Large intestine (tissue), 3 donors: ENCODE results near the gene FAM171A1. TPM values are rescaled to one million over a fixed set of nuclear protein-coding genes. Genes with fewer than 3 reads are reported as not detected.

Experiments
- DNase-seq, 2 donors: peaks; one replicate each; pipeline versions ENCODE4 v3.0.0 to v3.0.0-alpha.2; 2013
- H3K27ac ChIP-seq: one replicate; pipeline ENCODE4 v1.5.1; 2013; ENCODE audit warnings: low read length
- H3K27me3 ChIP-seq: 2 replicates; pipeline ENCODE4 v1.6.1; 2013; ENCODE audit warnings: low read length; ENCODE audit not compliant: control insufficient read depth, insufficient read depth
- H3K36me3 ChIP-seq: 2 replicates; pipeline ENCODE4 v1.6.1; 2013; ENCODE audit warnings: low read length; ENCODE audit not compliant: control insufficient read depth, insufficient read depth
- H3K4me1 ChIP-seq: one replicate; pipeline ENCODE4 v1.6.1; 2013; ENCODE audit warnings: low read length; ENCODE audit not compliant: control insufficient read depth, insufficient read depth
- H3K4me3 ChIP-seq: one replicate; pipeline ENCODE4 v1.5.1; 2013; ENCODE audit warnings: low read length
- H3K9me3 ChIP-seq: one replicate; pipeline ENCODE4 v1.6.1; 2013; ENCODE audit warnings: mild to moderate bottlenecking, low read depth, low read length, moderate library complexity; ENCODE audit not compliant: control insufficient read depth
- WGBS: methylation state at CpG from one replicate; pipeline ENCODE4 v1.1.5; 2013; ENCODE audit warnings: low lambda C conversion rate; ENCODE audit not compliant: insufficient coverage; 5-methylcytosine and 5-hydroxymethylcytosine counted together
- polyA plus RNA-seq: library from polyadenylated mRNA; unstranded; fragments of 120-200 nt; gene quantifications from one replicate; pipeline ENCODE4 v1.2.1, GENCODE V29; 2013

The FAM171A1 gene
- polyA plus RNA-seq, 1 donor, result 25.4 TPM

DNA sequence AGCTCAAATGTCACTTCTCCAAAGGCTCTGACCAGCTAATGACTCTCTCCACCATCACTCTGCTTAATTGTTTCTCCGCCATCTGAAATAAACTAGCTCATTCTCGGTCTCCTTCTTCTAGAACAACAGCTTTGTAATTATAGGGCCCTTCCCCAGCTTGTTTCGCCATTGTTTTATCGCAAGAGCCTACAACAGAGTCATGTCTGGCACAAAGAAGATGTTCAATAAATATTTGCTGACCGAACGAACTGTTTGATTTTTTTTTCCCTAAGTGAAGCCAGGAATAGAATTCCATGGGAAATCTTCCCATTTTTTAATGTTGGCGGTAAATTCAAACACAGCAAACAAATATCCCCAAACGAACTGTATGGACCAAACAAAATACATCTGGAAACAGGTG, 138.8 kb downstream of the FAM171A1 start:
- H3K27ac ChIP-seq, result no peak overlapping the region
- no peak for DNase-seq
- 90% methylated on average over 2 of the region's 8 CpGs for WGBS

DNA sequence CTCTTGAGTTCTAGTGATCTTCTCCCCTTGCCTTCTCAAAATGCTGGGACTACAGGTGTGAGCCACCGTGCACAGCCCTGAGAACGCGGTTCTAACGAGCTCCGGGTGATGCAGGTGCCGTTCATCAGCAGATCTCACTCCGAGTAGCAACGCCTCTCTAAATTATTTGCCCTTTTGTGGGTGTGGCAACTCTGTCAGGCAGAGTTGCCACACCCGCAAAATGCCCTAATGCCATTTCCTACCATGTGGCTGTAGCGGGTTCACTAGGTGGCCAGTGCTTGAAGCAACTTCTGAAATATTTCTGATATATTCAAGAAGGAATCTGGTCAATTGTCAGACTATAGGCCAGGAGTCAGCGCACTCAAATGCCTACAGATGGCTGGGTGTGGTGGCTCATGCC, 139.7 kb downstream of the FAM171A1 start:
- Histone ChIP-seq H3K27me3 (no peaks in the 10 kb centered on the region), H3K4me1 (no peaks in the 10 kb centered on the region), H3K4me3 (no peak overlapping the region), H3K27ac (no peak overlapping the region), H3K36me3 (peaks cover 4% of the 10 kb centered on the region), H3K9me3 (no peaks in the 10 kb centered on the region)
- no CpG with 5 or more reads among the region's 11 CpGs for WGBS
- DNase-seq, result no peak

More for the DNA sequence above, 138.8 kb downstream of the FAM171A1 start:
- Histone ChIP-seq H3K9me3 (no peaks in the 10 kb centered on the region), H3K36me3 (peaks cover 5% of the 10 kb centered on the region), H3K4me1 (no peaks in the 10 kb centered on the region), H3K4me3 (no peak overlapping the region), H3K27me3 (no peaks in the 10 kb centered on the region)

DNA sequence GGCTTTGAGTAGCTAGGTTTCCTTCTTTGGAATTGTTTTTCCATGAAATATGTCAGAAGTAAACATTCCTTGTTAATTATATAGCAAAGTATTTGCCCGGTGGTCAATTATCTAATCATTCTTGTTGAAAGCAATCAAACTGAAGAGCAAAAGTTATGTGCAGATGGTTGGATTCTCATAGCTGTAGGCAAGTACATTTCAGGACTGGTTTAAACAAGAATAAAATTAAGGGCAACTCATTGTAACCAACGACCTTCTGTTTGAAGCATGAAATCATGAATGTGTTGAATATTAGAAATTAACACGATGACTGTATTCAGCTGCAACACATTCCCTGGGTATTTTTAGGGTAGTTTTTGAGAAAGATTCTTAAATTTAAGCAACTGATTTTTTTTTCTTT, 140.8 kb downstream of the FAM171A1 start:
- peaks cover 7% of the 10 kb centered on the region for H3K36me3 ChIP-seq
- no peak for DNase-seq
- no peaks in the 10 kb centered on the region for H3K27me3 ChIP-seq
- no peak overlapping the region for H3K4me3 ChIP-seq
- 89% methylated on average over 1 of the region's 3 CpGs for WGBS
- H3K4me1 ChIP-seq, result no peaks in the 10 kb centered on the region
- no peak overlapping the region for H3K27ac ChIP-seq
- no peaks in the 10 kb centered on the region for H3K9me3 ChIP-seq

DNA sequence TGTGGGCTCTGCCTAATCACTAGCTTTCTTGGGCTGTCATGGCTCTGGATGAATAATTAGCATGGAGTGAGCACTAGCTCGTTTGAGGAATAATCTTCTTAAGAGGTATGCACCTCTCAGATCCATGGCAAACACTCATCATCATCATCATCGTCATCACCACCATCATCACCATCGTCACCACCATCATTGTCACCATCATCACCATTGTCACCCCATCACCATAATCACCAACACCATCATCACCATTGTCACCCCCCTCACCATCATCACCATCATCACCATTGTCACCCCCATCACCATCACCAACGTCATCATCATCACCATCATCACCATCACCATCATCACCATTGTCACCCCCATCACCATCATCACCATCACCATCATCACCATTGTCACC, 141.8 kb downstream of the FAM171A1 start:
- Histone ChIP-seq H3K27ac (no peak overlapping the region), H3K36me3 (peaks cover 11% of the 10 kb centered on the region), H3K4me1 (no peaks in the 10 kb centered on the region), H3K4me3 (no peak overlapping the region), H3K27me3 (no peaks in the 10 kb centered on the region), H3K9me3 (no peaks in the 10 kb centered on the region)
- 100% methylated on average over 3 of the region's 4 CpGs for WGBS
- DNase-seq, result no peak

DNA sequence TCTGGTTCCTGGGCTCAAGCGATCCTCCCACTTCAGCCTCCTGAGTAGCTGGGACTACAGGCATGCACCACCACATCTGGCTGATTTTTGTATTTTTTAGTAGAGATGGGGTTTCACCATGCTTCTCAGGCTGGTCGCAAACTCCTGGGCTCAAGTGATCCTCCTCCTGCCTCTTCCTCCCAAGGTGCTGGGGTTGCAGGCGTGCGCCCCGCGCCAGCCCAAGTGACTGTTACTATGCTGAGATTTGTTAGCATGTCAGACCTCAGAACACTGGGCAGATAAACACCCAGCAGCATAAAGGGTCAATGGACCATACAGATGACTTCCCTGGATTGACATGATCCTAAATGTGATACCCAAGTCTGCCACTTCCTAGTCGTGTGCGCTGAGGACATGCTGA, 142.7 kb downstream of the FAM171A1 start:
- H3K36me3 ChIP-seq, result peaks cover 14% of the 10 kb centered on the region
- no peak overlapping the region for H3K4me3 ChIP-seq
- no peaks in the 10 kb centered on the region for H3K27me3 ChIP-seq
- no peaks in the 10 kb centered on the region for H3K4me1 ChIP-seq
- H3K27ac ChIP-seq, result no peak overlapping the region
- DNase-seq, result no peak
- H3K9me3 ChIP-seq, result no peaks in the 10 kb centered on the region
- WGBS, result no CpG with 5 or more reads among the region's 8 CpGs

DNA sequence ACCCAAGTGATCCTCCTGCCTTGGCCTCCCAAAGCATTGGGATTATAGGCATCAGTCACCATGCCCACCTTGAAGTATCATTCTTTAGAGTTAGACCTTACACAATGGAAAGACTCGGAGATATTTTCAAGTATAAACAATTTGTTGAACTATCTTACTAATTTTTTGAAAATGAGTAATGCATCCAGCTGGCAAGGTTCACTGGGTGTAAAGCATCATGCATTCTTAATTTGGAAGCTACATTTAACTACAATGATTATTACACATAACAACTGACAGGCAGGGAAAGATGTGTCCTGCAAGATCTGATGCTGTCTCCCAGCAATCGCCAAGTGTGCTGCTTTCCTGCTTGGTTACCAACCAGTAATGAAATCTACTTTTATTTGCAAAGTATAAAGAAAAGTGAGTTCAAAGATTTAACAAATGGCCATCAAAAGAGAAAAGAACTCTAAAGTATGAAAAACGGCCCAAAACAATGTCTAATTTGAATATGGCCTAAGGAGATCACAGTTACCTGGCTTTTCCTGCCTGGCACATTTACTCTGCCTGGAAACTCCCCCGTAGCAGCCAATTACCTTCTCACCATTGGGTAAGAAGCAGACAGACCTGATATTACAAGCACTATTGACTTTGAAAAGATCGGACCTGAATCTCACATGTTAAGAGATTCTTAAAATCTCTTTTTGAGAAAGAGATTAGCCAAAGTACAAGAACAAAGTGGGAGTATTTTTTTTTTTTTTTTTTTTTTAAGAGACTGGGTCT, 143.3 kb downstream of the FAM171A1 start:
- Histone ChIP-seq H3K36me3 (peaks cover 14% of the 10 kb centered on the region), H3K27me3 (no peaks in the 10 kb centered on the region), H3K4me1 (no peaks in the 10 kb centered on the region), H3K27ac (no peak overlapping the region), H3K4me3 (no peak overlapping the region), H3K9me3 (no peaks in the 10 kb centered on the region)
- 100% methylated on average over 1 of the region's 5 CpGs for WGBS
- DNase-seq, result no peak

DNA sequence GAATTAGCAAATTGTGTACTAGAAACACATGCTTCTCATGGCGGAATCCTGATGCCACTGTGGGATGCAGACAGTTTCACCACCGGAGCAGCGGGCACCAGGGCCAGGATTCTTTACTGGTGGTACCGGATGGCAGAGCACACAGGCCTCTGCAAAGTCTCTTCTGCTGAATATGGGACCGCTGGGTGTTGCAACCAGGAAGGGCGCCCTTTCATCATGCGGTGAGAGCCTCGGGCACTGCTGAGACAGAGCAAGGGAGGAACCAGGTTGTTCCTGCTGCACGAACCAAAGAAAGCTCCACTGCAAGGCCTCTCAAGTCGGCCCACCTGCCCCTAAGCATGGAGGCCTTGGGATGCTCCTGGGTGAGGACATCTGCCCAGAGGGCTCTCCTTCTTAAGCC, 145.6 kb downstream of the FAM171A1 start:
- H3K9me3 ChIP-seq, result no peaks in the 10 kb centered on the region
- H3K4me1 ChIP-seq, result no peaks in the 10 kb centered on the region
- H3K27me3 ChIP-seq, result no peaks in the 10 kb centered on the region
- H3K36me3 ChIP-seq, result peaks cover 15% of the 10 kb centered on the region
- H3K4me3 ChIP-seq, result no peak overlapping the region
- DNase-seq, result no peak
- WGBS, result no CpG with 5 or more reads among the region's 10 CpGs
- no peak overlapping the region for H3K27ac ChIP-seq

DNA sequence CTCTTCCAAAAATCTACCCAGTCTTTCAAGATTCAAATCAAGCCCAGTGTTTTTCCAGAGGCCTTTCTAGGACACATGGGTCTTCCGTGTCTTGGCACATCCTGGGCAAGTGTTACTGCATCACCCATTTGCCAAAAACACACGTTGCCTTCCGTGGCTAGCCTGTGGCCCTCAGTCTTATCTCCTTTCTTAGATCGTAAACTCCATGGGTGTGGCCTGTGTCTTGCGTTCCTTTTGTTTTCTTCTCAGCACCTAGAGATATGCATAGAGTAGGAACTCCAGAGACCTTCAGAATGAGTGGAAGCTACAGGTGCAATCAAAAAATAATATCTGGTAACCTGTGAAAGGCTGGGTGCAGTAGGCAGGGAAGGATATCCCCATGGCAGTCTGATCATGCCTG, 146.1 kb downstream of the FAM171A1 start:
- H3K4me3 ChIP-seq, result no peak overlapping the region
- no peaks in the 10 kb centered on the region for H3K9me3 ChIP-seq
- no peak overlapping the region for H3K27ac ChIP-seq
- DNase-seq, result no peak
- H3K27me3 ChIP-seq, result no peaks in the 10 kb centered on the region
- WGBS, result 92% methylated on average over 2 of the region's 5 CpGs
- H3K4me1 ChIP-seq, result no peaks in the 10 kb centered on the region
- peaks cover 16% of the 10 kb centered on the region for H3K36me3 ChIP-seq

DNA sequence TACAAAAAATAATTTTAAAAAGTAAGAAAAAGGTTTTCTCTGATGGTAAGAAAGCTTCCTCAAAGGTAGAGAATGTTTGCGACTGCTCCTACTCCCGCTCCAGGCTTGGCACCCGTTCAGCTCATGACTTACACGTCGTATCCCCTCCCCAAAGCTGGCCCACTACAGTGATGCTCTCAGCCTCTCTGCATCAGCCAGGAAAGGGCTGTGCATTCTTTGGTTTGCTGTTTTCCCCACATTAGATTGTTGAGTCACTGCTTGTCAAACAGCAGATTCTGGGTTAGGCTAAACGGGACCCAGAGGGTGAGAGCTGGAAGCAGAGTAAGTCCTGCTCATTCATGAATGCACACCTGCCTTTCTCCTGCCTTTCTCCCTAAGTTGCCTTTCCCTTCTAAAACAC, 147.9 kb downstream of the FAM171A1 start:
- DNase-seq, result no peak
- no peak overlapping the region for H3K27ac ChIP-seq
- no CpG with 5 or more reads among the region's 6 CpGs for WGBS
- H3K4me1 ChIP-seq, result no peaks in the 10 kb centered on the region
- no peak overlapping the region for H3K4me3 ChIP-seq
- H3K9me3 ChIP-seq, result no peaks in the 10 kb centered on the region
- H3K36me3 ChIP-seq, result peaks cover 22% of the 10 kb centered on the region
- no peaks in the 10 kb centered on the region for H3K27me3 ChIP-seq

DNA sequence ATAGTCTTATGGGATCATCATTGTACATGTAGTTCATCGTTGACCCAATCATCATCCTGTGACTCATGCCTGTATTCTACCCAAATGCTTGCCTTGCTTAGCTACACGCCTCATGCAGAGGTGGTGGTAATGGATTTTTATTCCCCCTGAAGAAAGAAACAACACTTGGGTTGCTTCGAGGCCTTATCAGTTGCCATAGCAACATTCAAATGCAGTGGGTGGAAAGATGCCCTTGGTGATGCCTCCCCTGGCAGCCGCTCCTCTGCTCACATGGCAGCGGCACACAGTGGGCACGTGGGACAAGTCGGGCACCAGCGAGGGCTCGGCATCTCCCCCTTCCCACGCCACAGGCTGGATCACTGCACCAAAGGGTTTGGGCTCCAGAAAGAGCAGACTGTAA, 148.6 kb downstream of the FAM171A1 start:
- no CpG with 5 or more reads among the region's 10 CpGs for WGBS
- Histone ChIP-seq H3K9me3 (no peaks in the 10 kb centered on the region), H3K36me3 (peaks cover 22% of the 10 kb centered on the region), H3K27me3 (no peaks in the 10 kb centered on the region), H3K4me1 (no peaks in the 10 kb centered on the region), H3K4me3 (no peak overlapping the region), H3K27ac (no peak overlapping the region)
- DNase-seq, result no peak

DNA sequence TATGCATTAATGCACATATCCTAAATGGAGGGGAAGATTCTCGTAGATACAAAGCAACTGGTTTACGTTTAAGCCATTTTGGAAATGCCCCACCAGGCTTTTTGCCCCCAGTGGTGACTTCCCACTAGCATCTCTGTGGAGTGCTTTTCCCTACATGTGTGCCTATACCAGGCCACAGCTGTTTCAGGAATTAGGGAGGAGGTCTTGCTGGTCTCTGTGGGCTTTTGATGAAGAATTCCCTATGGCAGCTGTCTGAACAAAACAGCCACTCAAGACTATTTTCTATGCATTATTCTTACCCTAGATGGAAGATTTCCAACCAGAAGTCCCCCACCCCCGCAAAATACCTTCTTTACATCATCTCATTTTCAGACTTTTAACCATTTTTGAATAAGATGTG, 150.6 kb downstream of the FAM171A1 start:
- no peaks in the 10 kb centered on the region for H3K4me1 ChIP-seq
- H3K9me3 ChIP-seq, result no peaks in the 10 kb centered on the region
- WGBS, result no CpG with 5 or more reads among the region's 3 CpGs
- no peak overlapping the region for H3K4me3 ChIP-seq
- DNase-seq, result no peak
- peaks cover 20% of the 10 kb centered on the region for H3K36me3 ChIP-seq
- no peaks in the 10 kb centered on the region for H3K27me3 ChIP-seq
- no peak overlapping the region for H3K27ac ChIP-seq
